Lower leg skin (tissue), 3 donors: Measurements from ENCODE around the gene LAMC2.

Experiments used
- POLR2A ChIP-seq, 2 donors: fragments of 450-650 bp; IDR thresholded peaks; one replicate each; pipeline ENCODE4 v1.6.1; 2016 to 2017; ENCODE audit warnings: antibody characterized with exemption in 2 of 2, mild to moderate bottlenecking in 1 of 2, moderate library complexity in 1 of 2
- TF ChIP-seq, protein P1 (sequence below), 3 donors: fragments of 450-650 bp; IDR thresholded peaks; one replicate each; pipeline ENCODE4 v1.5.1; 2016; ENCODE audit warnings: antibody characterized with exemption in 3 of 3, mild to moderate bottlenecking in 3 of 3, moderate library complexity in 2 of 3

DNA sequence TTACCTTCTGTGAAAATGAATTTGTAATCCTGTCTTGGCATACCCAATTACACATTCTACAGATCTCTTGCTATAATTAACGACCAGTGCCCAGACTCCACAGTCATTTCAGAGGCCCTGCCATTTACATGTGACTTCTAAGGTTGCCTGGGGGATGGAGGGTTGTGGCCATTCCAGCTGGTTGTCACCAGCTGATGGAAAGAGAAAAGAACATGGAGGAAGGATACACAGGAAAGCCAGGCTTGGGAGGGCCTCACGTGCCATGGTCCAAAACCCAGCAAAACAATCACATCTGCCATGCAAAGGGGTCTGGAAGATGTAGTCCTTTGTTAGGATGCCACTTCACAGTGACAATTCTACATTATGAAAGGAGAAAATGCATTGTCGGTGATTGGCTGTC lies 59.3 kb downstream of the LAMC2 start:
- TF ChIP-seq, protein P1, sequence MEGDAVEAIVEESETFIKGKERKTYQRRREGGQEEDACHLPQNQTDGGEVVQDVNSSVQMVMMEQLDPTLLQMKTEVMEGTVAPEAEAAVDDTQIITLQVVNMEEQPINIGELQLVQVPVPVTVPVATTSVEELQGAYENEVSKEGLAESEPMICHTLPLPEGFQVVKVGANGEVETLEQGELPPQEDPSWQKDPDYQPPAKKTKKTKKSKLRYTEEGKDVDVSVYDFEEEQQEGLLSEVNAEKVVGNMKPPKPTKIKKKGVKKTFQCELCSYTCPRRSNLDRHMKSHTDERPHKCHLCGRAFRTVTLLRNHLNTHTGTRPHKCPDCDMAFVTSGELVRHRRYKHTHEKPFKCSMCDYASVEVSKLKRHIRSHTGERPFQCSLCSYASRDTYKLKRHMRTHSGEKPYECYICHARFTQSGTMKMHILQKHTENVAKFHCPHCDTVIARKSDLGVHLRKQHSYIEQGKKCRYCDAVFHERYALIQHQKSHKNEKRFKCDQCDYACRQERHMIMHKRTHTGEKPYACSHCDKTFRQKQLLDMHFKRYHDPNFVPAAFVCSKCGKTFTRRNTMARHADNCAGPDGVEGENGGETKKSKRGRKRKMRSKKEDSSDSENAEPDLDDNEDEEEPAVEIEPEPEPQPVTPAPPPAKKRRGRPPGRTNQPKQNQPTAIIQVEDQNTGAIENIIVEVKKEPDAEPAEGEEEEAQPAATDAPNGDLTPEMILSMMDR (IDR thresholded peaks at IDR 0.05) = no peak
- no peak for TF ChIP-seq POLR2A (IDR thresholded peaks at IDR 0.05)
